Prostate gland (tissue), 2 donors: ENCODE measurements around the gene PRUNE1. TPM values are rescaled to one million over a fixed set of nuclear protein-coding genes. Genes with fewer than 3 reads are reported as not detected.
A peak's percentile ranks its signal among the peaks of the same experiment; 100 is the strongest.

Experiments used
- DNase-seq: peaks from one replicate; pipeline ENCODE4 v3.0.0-alpha.2; 2019; ENCODE audit warnings: low spot score
- H3K27ac ChIP-seq, 2 donors: fragments of 200-600 bp; sonication (generic); 2 replicates each; pipeline ENCODE4 v1.5.1; 2017 to 2019
- H3K27me3 ChIP-seq: fragments of 200-600 bp; sonication (generic); replicated peaks from 2 replicates; pipeline ENCODE4 v1.5.1; 2019; ENCODE audit not compliant: insufficient read depth
- H3K36me3 ChIP-seq, 2 donors: fragments of 200-600 bp; sonication (generic); 1 replicate in 1 of 2; 2 replicates in 1 of 2; pipeline versions ENCODE4 v1.5.1 to v1.8.1; 2017 to 2019
- H3K4me1 ChIP-seq: fragments of 200-600 bp; sonication (generic); replicated peaks from 2 replicates; pipeline ENCODE4 v1.5.1; 2019
- H3K4me3 ChIP-seq, 2 donors: fragments of 200-600 bp; sonication (generic); 2 replicates each; pipeline ENCODE4 v1.5.1; 2017 to 2019
- H3K9me3 ChIP-seq: fragments of 200-600 bp; sonication (generic); 2 replicates; pipeline ENCODE4 v1.5.1; 2017
- CTCF ChIP-seq, 4 experiments: fragments of 200-600 bp in 2 of 4; fragments of 450-650 bp in 2 of 4; sonication (generic) in 2 of 4; IDR thresholded peaks; 1 replicate in 3 of 4; 2 replicates in 1 of 4; pipeline ENCODE4 v1.5.1; 2016 to 2019; ENCODE audit warnings: antibody characterized with exemption in 4 of 4, mild to moderate bottlenecking in 2 of 4, moderate library complexity in 2 of 4
- POLR2A ChIP-seq: fragments of 450-650 bp; IDR thresholded peaks from one replicate; pipeline ENCODE4 v1.6.1; 2016; ENCODE audit warnings: antibody characterized with exemption, mild to moderate bottlenecking
- POLR2AphosphoS5 ChIP-seq: sonication (generic); formaldehyde crosslinking; IDR thresholded peaks from one replicate; pipeline ENCODE4 v1.6.1; 2017; ENCODE audit warnings: antibody characterized with exemption
- WGBS: methylation state at CpG from one replicate; pipeline ENCODE4 v1.1.5; 2018; 5-methylcytosine and 5-hydroxymethylcytosine counted together
- intact Hi-C: fragments of 100-400 bp; cut with DNase I; formaldehyde crosslinking; loops from one replicate; pipeline ENCODE4 v1.14.2; 2022
- total RNA-seq, 2 donors: library from RNA; depleted of rRNA; stranded (reverse); fragments of >200 nt; gene quantifications; one replicate each; pipeline ENCODE4 v1.1.0, GENCODE V29; 2016

The PRUNE1 gene
- total RNA-seq, 2 donors from 2014 or later: 29.2 to 37.5 TPM

GRCh38 chr1:151005729-151006319 is 2.4 kb upstream of the PRUNE1 start:
- Histone ChIP-seq H3K4me3 (peak overlapping the region; percentile 33 to 48), H3K9me3 (no peaks in the 10 kb centered on the region), H3K27me3 (no peaks in the 10 kb centered on the region), H3K36me3 (no peaks in the 10 kb centered on the region), H3K27ac (peak overlapping the region; percentile 91 to 96), H3K4me1 (peaks cover 7% of the 10 kb centered on the region)
- 5% methylated on average over 4 of the region's 4 CpGs for WGBS
- TF ChIP-seq POLR2AphosphoS5 (no peak), POLR2A (no peak), CTCF (IDR thresholded peaks at IDR 0.05) (no peak)
- no peak for DNase-seq
- intact Hi-C loops: no loop called here

- peak; percentile 76 for TF ChIP-seq POLR2AphosphoS5
- TF ChIP-seq CTCF (IDR thresholded peaks at IDR 0.05): peak in 2 of 4 experiments; percentile 54 to 62
- peak; percentile 39 for TF ChIP-seq POLR2A
- Histone ChIP-seq H3K27ac (peak within 1 kb of the TSS; percentile 91 to 96), H3K36me3 (no peaks in the 10 kb centered on the region), H3K4me3 (peak within 1 kb of the TSS; percentile 33 to 48), H3K9me3 (no peaks in the 10 kb centered on the region), H3K27me3 (no peaks in the 10 kb centered on the region), H3K4me1 (peaks cover 7% of the 10 kb centered on the region)
- DNase-seq: peak; percentile 70
- intact Hi-C loops: no loop called here
- WGBS: 2% methylated on average over 18 of the region's 18 CpGs
These were observed 1.8 kb upstream of the PRUNE1 start, which contains the start of gene MINDY1 for GRCh38 chr1:151006327-151007052. Gene MINDY1, minus strand, starts transcription at chr1:151006902. Its CDS starts 4,285 bp downstream, at chr1:151002617.

- Histone ChIP-seq H3K4me1 (peaks cover 7% of the 10 kb centered on the region), H3K27me3 (no peaks in the 10 kb centered on the region), H3K36me3 (no peaks in the 10 kb centered on the region), H3K27ac (peak overlapping the region; percentile 91 to 96), H3K9me3 (no peaks in the 10 kb centered on the region), H3K4me3 (peak overlapping the region; percentile 61 to 72)
- 11% methylated on average over 4 of the region's 4 CpGs for WGBS
- TF ChIP-seq POLR2AphosphoS5: no peak
- TF ChIP-seq POLR2A: no peak
- no peak for DNase-seq
- intact Hi-C loops: no loop called here
These were observed 401 bp upstream of the PRUNE1 start for GRCh38 chr1:151007853-151008243.

- no peaks in the 10 kb centered on the region for H3K9me3 ChIP-seq
- intact Hi-C loops: no loop called here
- peak overlapping the region; percentile 61 to 72 for H3K4me3 ChIP-seq
- H3K27ac ChIP-seq: peak overlapping the region; percentile 91 to 96
- WGBS: 27% methylated on average over 3 of the region's 3 CpGs
- H3K4me1 ChIP-seq: no peaks in the 10 kb centered on the region
- TF ChIP-seq POLR2A: no peak
- no peak for TF ChIP-seq POLR2AphosphoS5
- no peak for TF ChIP-seq CTCF (IDR thresholded peaks at IDR 0.05)
- no peak for DNase-seq
- no peaks in the 10 kb centered on the region for H3K27me3 ChIP-seq
- no peaks in the 10 kb centered on the region for H3K36me3 ChIP-seq
These were observed 948 bp downstream of the PRUNE1 start for GRCh38 chr1:151009206-151009587.

- 94% methylated on average over 8 of the region's 8 CpGs for WGBS
- intact Hi-C loops: no loop called here
- Histone ChIP-seq H3K4me1 (no peaks in the 10 kb centered on the region), H3K27ac (peak overlapping the region in 1 of 2 donors; percentile 96), H3K4me3 (no peak overlapping the region), H3K36me3 (no peaks in the 10 kb centered on the region), H3K27me3 (no peaks in the 10 kb centered on the region), H3K9me3 (no peaks in the 10 kb centered on the region)
- TF ChIP-seq POLR2AphosphoS5 (no peak), POLR2A (no peak), CTCF (IDR thresholded peaks at IDR 0.05) (no peak)
- no peak for DNase-seq
These were observed 1.6 kb downstream of the PRUNE1 start for GRCh38 chr1:151009674-151010345.
